Stomach (tissue), 4 donors: ENCODE data around the gene CFAP77.

Source experiments
- EP300 ChIP-seq: sonication (generic); formaldehyde crosslinking; IDR thresholded peaks from one replicate; pipeline ENCODE4 v1.6.1; 2017; ENCODE audit warnings: antibody characterized with exemption
- POLR2AphosphoS5 ChIP-seq, 3 donors: sonication (generic); formaldehyde crosslinking; IDR thresholded peaks; one replicate each; pipeline ENCODE4 v1.6.1; 2016; ENCODE audit warnings: antibody characterized with exemption in 3 of 3
- TF ChIP-seq, protein P1 (sequence below), 7 experiments: fragments of 450-650 bp in 4 of 7; fragments of 200-600 bp in 3 of 7; sonication (generic) in 3 of 7; IDR thresholded peaks; one replicate each; pipeline ENCODE4 v1.5.1; 2016 to 2019; ENCODE audit warnings: antibody characterized with exemption in 7 of 7, control low read depth in 2 of 7, mild to moderate bottlenecking in 1 of 7

DNA sequence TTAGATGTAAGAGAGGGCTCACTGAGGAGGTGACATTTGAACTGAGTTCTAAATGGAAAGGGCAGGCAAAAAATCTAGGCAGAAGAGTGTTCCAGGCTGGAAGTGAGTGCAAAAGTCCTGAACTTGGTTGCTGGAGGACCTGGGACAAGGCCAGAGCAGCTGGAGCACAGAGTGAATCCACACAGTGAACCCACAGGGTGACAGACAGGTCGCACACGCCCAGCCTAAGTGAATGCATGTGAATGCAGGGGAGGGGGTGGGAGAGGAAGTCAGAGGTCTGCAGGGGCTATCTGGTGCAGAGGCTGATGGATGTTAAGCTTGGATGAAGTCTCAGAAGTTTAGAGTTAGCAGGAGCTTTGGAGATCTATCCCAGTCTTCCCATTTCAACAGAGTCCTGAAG, 2.8 kb upstream of the CFAP77 start:
- TF ChIP-seq, protein P1, sequence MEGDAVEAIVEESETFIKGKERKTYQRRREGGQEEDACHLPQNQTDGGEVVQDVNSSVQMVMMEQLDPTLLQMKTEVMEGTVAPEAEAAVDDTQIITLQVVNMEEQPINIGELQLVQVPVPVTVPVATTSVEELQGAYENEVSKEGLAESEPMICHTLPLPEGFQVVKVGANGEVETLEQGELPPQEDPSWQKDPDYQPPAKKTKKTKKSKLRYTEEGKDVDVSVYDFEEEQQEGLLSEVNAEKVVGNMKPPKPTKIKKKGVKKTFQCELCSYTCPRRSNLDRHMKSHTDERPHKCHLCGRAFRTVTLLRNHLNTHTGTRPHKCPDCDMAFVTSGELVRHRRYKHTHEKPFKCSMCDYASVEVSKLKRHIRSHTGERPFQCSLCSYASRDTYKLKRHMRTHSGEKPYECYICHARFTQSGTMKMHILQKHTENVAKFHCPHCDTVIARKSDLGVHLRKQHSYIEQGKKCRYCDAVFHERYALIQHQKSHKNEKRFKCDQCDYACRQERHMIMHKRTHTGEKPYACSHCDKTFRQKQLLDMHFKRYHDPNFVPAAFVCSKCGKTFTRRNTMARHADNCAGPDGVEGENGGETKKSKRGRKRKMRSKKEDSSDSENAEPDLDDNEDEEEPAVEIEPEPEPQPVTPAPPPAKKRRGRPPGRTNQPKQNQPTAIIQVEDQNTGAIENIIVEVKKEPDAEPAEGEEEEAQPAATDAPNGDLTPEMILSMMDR (IDR thresholded peaks at IDR 0.05) = no peak
- TF ChIP-seq POLR2AphosphoS5 (IDR thresholded peaks at IDR 0.05) (no peak), EP300 (no peak)
